Measurements from ENCODE around the gene KLHL36. TPM values are rescaled to one million over a fixed set of nuclear protein-coding genes. Genes with fewer than 3 reads are reported as not detected.
"Not testable (repeated sequence)": the region's sequence is repeated elsewhere in the genome, so short reads cannot be mapped to it uniquely, and the experiment has no call there.

Gene KLHL36
- total RNA-seq, 6 experiments from 2014 or later: 20.1 to 31.3 (median 21.9) TPM

DNA sequence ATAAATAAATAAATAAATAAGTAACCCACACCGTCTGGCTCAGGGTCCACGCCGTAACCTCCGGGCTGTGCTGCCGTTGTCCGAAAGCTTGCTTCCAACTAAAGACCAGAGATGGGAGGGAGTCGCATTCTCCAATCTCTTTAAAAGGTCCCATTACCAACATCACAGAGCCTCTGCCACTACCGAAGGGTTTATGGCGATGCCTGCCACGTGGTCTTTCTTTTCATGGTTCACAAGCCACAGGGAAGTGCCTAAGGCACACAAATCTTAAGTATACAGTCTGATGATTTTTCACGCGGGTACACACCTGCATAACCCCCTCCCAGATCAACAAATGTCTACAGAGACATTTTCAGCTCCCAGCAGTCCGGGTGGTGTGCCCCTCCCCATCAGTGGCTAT lies 31.8 kb upstream of the KLHL36 start:
- 23% methylated on average over 10 of the region's 13 CpGs for WGBS (ENCODE audit: insufficient coverage, low coverage, low lambda C conversion rate, missing lambda C conversion rate)
- H3K36me3 ChIP-seq: no peaks in the 10 kb centered on the region
- DNase-seq (no peak), ATAC-seq (no peak)
- intact Hi-C loops (cut with DNase I): no loop called here
- peak overlapping the region; percentile 55 to 72 (median 66) for H3K4me3 ChIP-seq
- peaks cover 0 to 9% of the 10 kb centered on the region in 2 donors for H3K27me3 ChIP-seq
- no peaks in the 10 kb centered on the region for H3K9me3 ChIP-seq
- peaks cover 0 to 7% (median 0%) of the 10 kb centered on the region in 4 donors for H3K4me1 ChIP-seq
- TF ChIP-seq, protein P1, sequence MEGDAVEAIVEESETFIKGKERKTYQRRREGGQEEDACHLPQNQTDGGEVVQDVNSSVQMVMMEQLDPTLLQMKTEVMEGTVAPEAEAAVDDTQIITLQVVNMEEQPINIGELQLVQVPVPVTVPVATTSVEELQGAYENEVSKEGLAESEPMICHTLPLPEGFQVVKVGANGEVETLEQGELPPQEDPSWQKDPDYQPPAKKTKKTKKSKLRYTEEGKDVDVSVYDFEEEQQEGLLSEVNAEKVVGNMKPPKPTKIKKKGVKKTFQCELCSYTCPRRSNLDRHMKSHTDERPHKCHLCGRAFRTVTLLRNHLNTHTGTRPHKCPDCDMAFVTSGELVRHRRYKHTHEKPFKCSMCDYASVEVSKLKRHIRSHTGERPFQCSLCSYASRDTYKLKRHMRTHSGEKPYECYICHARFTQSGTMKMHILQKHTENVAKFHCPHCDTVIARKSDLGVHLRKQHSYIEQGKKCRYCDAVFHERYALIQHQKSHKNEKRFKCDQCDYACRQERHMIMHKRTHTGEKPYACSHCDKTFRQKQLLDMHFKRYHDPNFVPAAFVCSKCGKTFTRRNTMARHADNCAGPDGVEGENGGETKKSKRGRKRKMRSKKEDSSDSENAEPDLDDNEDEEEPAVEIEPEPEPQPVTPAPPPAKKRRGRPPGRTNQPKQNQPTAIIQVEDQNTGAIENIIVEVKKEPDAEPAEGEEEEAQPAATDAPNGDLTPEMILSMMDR (IDR thresholded peaks at IDR 0.05): no peak
- no peak for TF ChIP-seq POLR2A (IDR thresholded peaks at IDR 0.05)
- peak overlapping the region in 1 of 3 donors; percentile 10 for H3K27ac ChIP-seq

GRCh38 chr16:84617041-84617790 lies 31.1 kb upstream of the KLHL36 start:
- ATAC-seq: peak; percentile 8 to 18 (median 12)
- TF ChIP-seq, protein P1 (IDR thresholded peaks at IDR 0.05): no peak
- TF ChIP-seq POLR2A (IDR thresholded peaks at IDR 0.05): no peak
- 4% methylated on average over 23 of the region's 54 CpGs for whole genome bisulfite sequencing (ENCODE audit: insufficient coverage, low coverage, low lambda C conversion rate, missing lambda C conversion rate)
- DNase-seq: peak; percentile 48 to 69 (median 48)
- H3K9me3 ChIP-seq: no peaks in the 10 kb centered on the region
- H3K27me3 ChIP-seq: peaks cover 0 to 9% of the 10 kb centered on the region in 2 donors
- intact Hi-C loops (cut with DNase I): no loop called here
- H3K4me3 ChIP-seq: peak overlapping the region; percentile 55 to 72 (median 66)
- peak overlapping the region; percentile 6 to 43 (median 40) for H3K27ac ChIP-seq
- H3K4me1 ChIP-seq: peaks cover 0 to 7% (median 0%) of the 10 kb centered on the region in 4 donors
- no peaks in the 10 kb centered on the region for H3K36me3 ChIP-seq

- 5% methylated on average over 3 of the region's 76 CpGs for WGBS (ENCODE audit: insufficient coverage, low coverage, low lambda C conversion rate, missing lambda C conversion rate)
- peak within 1 kb of the TSS; percentile 55 to 72 (median 66) for H3K4me3 ChIP-seq
- TF ChIP-seq, protein P1 (IDR thresholded peaks at IDR 0.05): no peak
- peak; percentile 84 for TF ChIP-seq POLR2A (IDR thresholded peaks at IDR 0.05)
- H3K9me3 ChIP-seq: no peaks in the 10 kb centered on the region
- H3K27me3 ChIP-seq: peaks cover 0 to 9% of the 10 kb centered on the region in 2 donors
- DNase-seq (peak; percentile 90 to 95 (median 95)), ATAC-seq (peak; percentile 77 to 88 (median 82))
- peaks cover 0 to 7% (median 0%) of the 10 kb centered on the region in 4 donors for H3K4me1 ChIP-seq
- intact Hi-C loops (cut with DNase I): no loop called here
- peak within 1 kb of the TSS; percentile 6 to 43 (median 40) for H3K27ac ChIP-seq
- H3K36me3 ChIP-seq: no peaks in the 10 kb centered on the region
These were observed 30.3 kb upstream of the KLHL36 start, which contains the start of gene COTL1 for GRCh38 chr16:84617791-84618580. Gene COTL1 (minus strand): TSS chr16:84618078. CDS start chr16:84617914, 164 bp downstream.

- no peak overlapping the region for H3K27ac ChIP-seq
- no peak overlapping the region for H3K4me3 ChIP-seq
- WGBS (ENCODE audit: insufficient coverage, low coverage, low lambda C conversion rate, missing lambda C conversion rate): 21% methylated on average over 12 of the region's 12 CpGs
- no peaks in the 10 kb centered on the region for H3K9me3 ChIP-seq
- peaks cover 0 to 7% (median 0%) of the 10 kb centered on the region in 4 donors for H3K4me1 ChIP-seq
- no peaks in the 10 kb centered on the region for H3K36me3 ChIP-seq
- DNase-seq: peak in 2 of 3 donors; percentile 25 to 43
- ATAC-seq: peak in 1 of 4 donors; percentile 4
- TF ChIP-seq POLR2A (IDR thresholded peaks at IDR 0.05): no peak
- TF ChIP-seq, protein P1 (IDR thresholded peaks at IDR 0.05): no peak
- H3K27me3 ChIP-seq: peaks cover 0 to 9% of the 10 kb centered on the region in 2 donors
- intact Hi-C loops (cut with DNase I): no loop called here
These were observed 29.5 kb upstream of the KLHL36 start for GRCh38 chr16:84618581-84619460.

DNA sequence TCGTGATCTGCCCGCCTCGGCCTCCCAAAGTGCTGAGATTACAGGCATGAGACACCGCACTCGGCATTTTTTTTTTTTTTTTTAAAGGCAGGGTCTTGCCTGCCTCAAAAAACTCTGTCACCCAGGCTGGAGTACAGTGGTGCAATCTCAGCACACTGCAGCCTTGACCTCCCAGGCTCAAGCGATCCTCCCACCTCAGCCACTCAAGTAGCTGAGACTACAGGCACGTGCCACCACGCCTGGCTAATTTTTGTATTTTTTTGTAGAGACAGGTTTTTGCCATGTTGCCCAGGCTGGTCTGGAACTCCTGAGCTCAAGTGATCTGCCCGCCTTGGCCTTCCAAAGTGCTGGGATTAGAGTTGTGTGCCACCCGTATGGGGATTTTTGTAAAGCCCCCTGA lies 27.4 kb upstream of the KLHL36 start:
- DNase-seq, H3K27ac ChIP-seq, ATAC-seq, H3K36me3 ChIP-seq, H3K4me3 ChIP-seq, H3K9me3 ChIP-seq, H3K4me1 ChIP-seq, H3K27me3 ChIP-seq: not testable (repeated sequence)
- 39% methylated on average over 10 of the region's 10 CpGs for WGBS (ENCODE audit: insufficient coverage, low coverage, low lambda C conversion rate, missing lambda C conversion rate)
- intact Hi-C loops (cut with DNase I): loop anchor here (5.0 kb wide), 2 partner anchors 109 to 114 kb away; no protein-coding TSS in a partner anchor

Data from right lobe of liver (tissue), 6 donors.